ENCODE measurements around the gene ZNF638. TPM values are rescaled to one million over a fixed set of nuclear protein-coding genes. Genes with fewer than 3 reads are reported as not detected.

The ZNF638 gene
- total and polyA plus RNA-seq, 4 donors, result 24.8 to 151 (median 56.1) TPM

DNA sequence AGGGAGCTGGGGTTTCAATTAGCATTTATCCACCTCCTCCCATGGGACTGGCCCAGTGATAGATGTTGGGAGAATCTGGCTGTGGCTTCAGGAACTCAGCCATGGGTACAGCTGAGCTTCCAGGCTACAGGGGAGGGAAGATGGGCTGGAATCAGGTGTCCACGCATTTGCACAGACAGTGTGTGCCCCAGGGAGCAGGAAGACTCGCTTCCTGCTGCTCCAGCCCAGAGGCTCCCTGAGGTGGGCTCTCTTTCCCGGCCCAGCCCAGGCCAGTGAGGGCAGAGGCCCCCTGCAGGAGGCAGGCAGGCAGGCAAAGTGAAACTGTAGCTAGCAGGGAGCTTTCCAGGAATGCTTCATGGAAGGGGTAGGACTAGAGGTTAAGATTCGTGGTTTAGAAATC, 150.5 kb downstream of the ZNF638 start:
- Histone ChIP-seq H3K9me3 (ENCODE audit: control insufficient read depth in 4 of 4, low read length in 3 of 4) (no peaks in the 10 kb centered on the region), H3K9ac (ENCODE audit: low read depth in 1 of 2, low read length in 2 of 2) (no peak overlapping the region), H3K27me3 (ENCODE audit: control insufficient read depth in 4 of 4, insufficient read depth in 4 of 4, low read length in 3 of 4) (no peaks in the 10 kb centered on the region), H3K27ac (ENCODE audit: low read depth in 1 of 2, low read length in 2 of 2) (no peak overlapping the region), H3K36me3 (ENCODE audit: control insufficient read depth in 4 of 4, insufficient read depth in 3 of 4, low read depth in 1 of 4, low read length in 3 of 4) (peaks cover 0 to 11% (median 5%) of the 10 kb centered on the region in 4 donors), H3K4me1 (ENCODE audit: control insufficient read depth in 4 of 4, insufficient read depth in 4 of 4, low read length in 3 of 4) (peaks cover 0 to 6% (median under 1%) of the 10 kb centered on the region in 4 donors), H3K4me3 (ENCODE audit: low read depth in 1 of 3, low read length in 3 of 3) (no peak overlapping the region)
- TF ChIP-seq JUND (IDR thresholded peaks at IDR 0.05), result no peak
- TF ChIP-seq, protein P1, sequence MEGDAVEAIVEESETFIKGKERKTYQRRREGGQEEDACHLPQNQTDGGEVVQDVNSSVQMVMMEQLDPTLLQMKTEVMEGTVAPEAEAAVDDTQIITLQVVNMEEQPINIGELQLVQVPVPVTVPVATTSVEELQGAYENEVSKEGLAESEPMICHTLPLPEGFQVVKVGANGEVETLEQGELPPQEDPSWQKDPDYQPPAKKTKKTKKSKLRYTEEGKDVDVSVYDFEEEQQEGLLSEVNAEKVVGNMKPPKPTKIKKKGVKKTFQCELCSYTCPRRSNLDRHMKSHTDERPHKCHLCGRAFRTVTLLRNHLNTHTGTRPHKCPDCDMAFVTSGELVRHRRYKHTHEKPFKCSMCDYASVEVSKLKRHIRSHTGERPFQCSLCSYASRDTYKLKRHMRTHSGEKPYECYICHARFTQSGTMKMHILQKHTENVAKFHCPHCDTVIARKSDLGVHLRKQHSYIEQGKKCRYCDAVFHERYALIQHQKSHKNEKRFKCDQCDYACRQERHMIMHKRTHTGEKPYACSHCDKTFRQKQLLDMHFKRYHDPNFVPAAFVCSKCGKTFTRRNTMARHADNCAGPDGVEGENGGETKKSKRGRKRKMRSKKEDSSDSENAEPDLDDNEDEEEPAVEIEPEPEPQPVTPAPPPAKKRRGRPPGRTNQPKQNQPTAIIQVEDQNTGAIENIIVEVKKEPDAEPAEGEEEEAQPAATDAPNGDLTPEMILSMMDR (IDR thresholded peaks at IDR 0.05; ENCODE audit: low read depth, low read length, missing input control), result no peak
- TF ChIP-seq YY1 (IDR thresholded peaks at IDR 0.05), result no peak
- no peak for TF ChIP-seq FOXA2 (IDR thresholded peaks at IDR 0.05)
- TF ChIP-seq ATF3 (IDR thresholded peaks at IDR 0.05), result no peak
- no peak for TF ChIP-seq HNF4G (IDR thresholded peaks at IDR 0.05)
- TF ChIP-seq, protein P2, sequence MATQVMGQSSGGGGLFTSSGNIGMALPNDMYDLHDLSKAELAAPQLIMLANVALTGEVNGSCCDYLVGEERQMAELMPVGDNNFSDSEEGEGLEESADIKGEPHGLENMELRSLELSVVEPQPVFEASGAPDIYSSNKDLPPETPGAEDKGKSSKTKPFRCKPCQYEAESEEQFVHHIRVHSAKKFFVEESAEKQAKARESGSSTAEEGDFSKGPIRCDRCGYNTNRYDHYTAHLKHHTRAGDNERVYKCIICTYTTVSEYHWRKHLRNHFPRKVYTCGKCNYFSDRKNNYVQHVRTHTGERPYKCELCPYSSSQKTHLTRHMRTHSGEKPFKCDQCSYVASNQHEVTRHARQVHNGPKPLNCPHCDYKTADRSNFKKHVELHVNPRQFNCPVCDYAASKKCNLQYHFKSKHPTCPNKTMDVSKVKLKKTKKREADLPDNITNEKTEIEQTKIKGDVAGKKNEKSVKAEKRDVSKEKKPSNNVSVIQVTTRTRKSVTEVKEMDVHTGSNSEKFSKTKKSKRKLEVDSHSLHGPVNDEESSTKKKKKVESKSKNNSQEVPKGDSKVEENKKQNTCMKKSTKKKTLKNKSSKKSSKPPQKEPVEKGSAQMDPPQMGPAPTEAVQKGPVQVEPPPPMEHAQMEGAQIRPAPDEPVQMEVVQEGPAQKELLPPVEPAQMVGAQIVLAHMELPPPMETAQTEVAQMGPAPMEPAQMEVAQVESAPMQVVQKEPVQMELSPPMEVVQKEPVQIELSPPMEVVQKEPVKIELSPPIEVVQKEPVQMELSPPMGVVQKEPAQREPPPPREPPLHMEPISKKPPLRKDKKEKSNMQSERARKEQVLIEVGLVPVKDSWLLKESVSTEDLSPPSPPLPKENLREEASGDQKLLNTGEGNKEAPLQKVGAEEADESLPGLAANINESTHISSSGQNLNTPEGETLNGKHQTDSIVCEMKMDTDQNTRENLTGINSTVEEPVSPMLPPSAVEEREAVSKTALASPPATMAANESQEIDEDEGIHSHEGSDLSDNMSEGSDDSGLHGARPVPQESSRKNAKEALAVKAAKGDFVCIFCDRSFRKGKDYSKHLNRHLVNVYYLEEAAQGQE (IDR thresholded peaks at IDR 0.05), result no peak
- TF ChIP-seq RXRA (IDR thresholded peaks at IDR 0.05), result no peak
- WGBS, result 79% methylated on average over 4 of the region's 4 CpGs
- no peak for DNase-seq (ENCODE audit: low spot score)

DNA sequence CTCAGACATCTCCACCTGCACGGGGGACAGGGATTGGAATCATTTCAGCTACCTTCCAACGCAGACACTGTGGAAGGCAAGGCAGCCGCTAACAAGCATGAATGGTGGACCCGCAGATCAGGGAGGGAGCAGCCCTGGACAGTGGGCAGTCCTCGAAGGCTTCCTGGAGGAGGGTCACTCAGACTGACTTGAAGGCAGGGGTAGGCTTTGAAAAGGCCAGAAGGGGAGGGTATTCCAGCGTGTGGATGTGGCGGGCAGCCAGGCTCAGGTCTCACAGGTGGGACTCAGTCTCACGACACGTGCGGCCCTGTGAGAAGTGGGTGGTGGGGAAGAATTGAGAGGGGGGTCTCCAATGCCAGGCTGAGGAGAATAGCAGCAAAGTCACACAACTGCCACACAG, 151.7 kb downstream of the ZNF638 start:
- Histone ChIP-seq H3K9me3 (ENCODE audit: control insufficient read depth in 4 of 4, low read length in 3 of 4) (no peaks in the 10 kb centered on the region), H3K27me3 (ENCODE audit: control insufficient read depth in 4 of 4, insufficient read depth in 4 of 4, low read length in 3 of 4) (no peaks in the 10 kb centered on the region), H3K36me3 (ENCODE audit: control insufficient read depth in 4 of 4, insufficient read depth in 3 of 4, low read depth in 1 of 4, low read length in 3 of 4) (peaks cover 0 to 11% (median 5%) of the 10 kb centered on the region in 4 donors), H3K4me3 (ENCODE audit: low read depth in 1 of 3, low read length in 3 of 3) (no peak overlapping the region), H3K4me1 (ENCODE audit: control insufficient read depth in 4 of 4, insufficient read depth in 4 of 4, low read length in 3 of 4) (no peaks in the 10 kb centered on the region), H3K9ac (ENCODE audit: low read depth in 1 of 2, low read length in 2 of 2) (no peak overlapping the region), H3K27ac (ENCODE audit: low read depth in 1 of 2, low read length in 2 of 2) (peak overlapping the region in 1 of 2 donors; percentile 4)
- TF ChIP-seq HNF4A (conservative IDR thresholded peaks at IDR 0.05) (no peak), YY1 (IDR thresholded peaks at IDR 0.05) (no peak), HNF4G (IDR thresholded peaks at IDR 0.05) (no peak), RAD21 (IDR thresholded peaks at IDR 0.05) (no peak), FOXA2 (IDR thresholded peaks at IDR 0.05) (no peak), JUND (IDR thresholded peaks at IDR 0.05) (no peak), TAF1 (conservative IDR thresholded peaks at IDR 0.05) (no peak), EGR1 (IDR thresholded peaks at IDR 0.05; ENCODE audit: low read depth in 2 of 2) (no peak), GABPA (IDR thresholded peaks at IDR 0.05 in 1 of 2, conservative IDR thresholded peaks at IDR 0.05 in 1 of 2) (no peak), ATF3 (IDR thresholded peaks at IDR 0.05) (no peak), NR2F2 (IDR thresholded peaks at IDR 0.05) (no peak), RXRA (IDR thresholded peaks at IDR 0.05) (no peak), SP1 (IDR thresholded peaks at IDR 0.05) (no peak), FOXA1 (IDR thresholded peaks at IDR 0.05) (no peak)
- TF ChIP-seq, protein P3, sequence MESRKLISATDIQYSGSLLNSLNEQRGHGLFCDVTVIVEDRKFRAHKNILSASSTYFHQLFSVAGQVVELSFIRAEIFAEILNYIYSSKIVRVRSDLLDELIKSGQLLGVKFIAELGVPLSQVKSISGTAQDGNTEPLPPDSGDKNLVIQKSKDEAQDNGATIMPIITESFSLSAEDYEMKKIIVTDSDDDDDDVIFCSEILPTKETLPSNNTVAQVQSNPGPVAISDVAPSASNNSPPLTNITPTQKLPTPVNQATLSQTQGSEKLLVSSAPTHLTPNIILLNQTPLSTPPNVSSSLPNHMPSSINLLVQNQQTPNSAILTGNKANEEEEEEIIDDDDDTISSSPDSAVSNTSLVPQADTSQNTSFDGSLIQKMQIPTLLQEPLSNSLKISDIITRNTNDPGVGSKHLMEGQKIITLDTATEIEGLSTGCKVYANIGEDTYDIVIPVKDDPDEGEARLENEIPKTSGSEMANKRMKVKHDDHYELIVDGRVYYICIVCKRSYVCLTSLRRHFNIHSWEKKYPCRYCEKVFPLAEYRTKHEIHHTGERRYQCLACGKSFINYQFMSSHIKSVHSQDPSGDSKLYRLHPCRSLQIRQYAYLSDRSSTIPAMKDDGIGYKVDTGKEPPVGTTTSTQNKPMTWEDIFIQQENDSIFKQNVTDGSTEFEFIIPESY (IDR thresholded peaks at IDR 0.05), result no peak
- TF ChIP-seq, protein P4, sequence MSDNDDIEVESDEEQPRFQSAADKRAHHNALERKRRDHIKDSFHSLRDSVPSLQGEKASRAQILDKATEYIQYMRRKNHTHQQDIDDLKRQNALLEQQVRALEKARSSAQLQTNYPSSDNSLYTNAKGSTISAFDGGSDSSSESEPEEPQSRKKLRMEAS (IDR thresholded peaks at IDR 0.05), result no peak
- TF ChIP-seq, protein P2 (IDR thresholded peaks at IDR 0.05), result no peak
- TF ChIP-seq, protein P1 (IDR thresholded peaks at IDR 0.05; ENCODE audit: low read depth, low read length, missing input control), result no peak
- DNase-seq (ENCODE audit: low spot score), result no peak
- WGBS, result 85% methylated on average over 10 of the region's 10 CpGs
